ENCODE results near the gene DHX30.

DNA sequence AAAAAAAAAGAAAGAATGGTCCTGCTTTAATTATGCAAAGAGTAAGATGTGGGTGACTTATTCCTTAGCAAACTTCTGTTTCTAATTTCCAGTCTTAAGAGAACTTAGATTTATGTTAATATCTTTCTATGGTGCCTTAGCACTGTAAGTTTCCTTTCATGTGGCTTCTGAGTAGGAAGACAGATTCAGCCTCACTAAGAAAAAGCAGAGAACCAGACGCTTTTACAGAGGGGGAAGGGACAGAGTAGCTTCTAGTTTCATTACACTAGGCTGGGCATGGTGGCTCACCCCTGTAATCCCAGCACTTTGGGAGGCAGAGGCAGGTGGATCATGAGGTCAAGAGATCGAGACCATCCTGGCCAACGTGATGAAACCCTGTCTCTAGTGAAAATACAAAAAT lies 95.0 kb downstream of the DHX30 start:
- TF ChIP-seq KLF10 (CRISPR knock-in tag; IDR thresholded peaks at IDR 0.05) (no peak), NFE2 (IDR thresholded peaks at IDR 0.05; ENCODE audit: low read depth) (no peak), FOXA1 (IDR thresholded peaks at IDR 0.05; ENCODE audit: borderline replicate concordance) (no peak), U2AF2 (optimal IDR thresholded peaks at IDR 0.05; ENCODE audit: low read depth, low read length) (no peak), FOXK1 (CRISPR knock-in tag; IDR thresholded peaks at IDR 0.05; ENCODE audit: borderline replicate concordance) (no peak)
- TF ChIP-seq, protein P1, sequence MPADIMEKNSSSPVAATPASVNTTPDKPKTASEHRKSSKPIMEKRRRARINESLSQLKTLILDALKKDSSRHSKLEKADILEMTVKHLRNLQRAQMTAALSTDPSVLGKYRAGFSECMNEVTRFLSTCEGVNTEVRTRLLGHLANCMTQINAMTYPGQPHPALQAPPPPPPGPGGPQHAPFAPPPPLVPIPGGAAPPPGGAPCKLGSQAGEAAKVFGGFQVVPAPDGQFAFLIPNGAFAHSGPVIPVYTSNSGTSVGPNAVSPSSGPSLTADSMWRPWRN (IDR thresholded peaks at IDR 0.05; ENCODE audit: low read depth) = no peak
- TF ChIP-seq, protein P2, sequence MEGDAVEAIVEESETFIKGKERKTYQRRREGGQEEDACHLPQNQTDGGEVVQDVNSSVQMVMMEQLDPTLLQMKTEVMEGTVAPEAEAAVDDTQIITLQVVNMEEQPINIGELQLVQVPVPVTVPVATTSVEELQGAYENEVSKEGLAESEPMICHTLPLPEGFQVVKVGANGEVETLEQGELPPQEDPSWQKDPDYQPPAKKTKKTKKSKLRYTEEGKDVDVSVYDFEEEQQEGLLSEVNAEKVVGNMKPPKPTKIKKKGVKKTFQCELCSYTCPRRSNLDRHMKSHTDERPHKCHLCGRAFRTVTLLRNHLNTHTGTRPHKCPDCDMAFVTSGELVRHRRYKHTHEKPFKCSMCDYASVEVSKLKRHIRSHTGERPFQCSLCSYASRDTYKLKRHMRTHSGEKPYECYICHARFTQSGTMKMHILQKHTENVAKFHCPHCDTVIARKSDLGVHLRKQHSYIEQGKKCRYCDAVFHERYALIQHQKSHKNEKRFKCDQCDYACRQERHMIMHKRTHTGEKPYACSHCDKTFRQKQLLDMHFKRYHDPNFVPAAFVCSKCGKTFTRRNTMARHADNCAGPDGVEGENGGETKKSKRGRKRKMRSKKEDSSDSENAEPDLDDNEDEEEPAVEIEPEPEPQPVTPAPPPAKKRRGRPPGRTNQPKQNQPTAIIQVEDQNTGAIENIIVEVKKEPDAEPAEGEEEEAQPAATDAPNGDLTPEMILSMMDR (IDR thresholded peaks at IDR 0.05 in 2 of 3, conservative IDR thresholded peaks at IDR 0.05 in 1 of 3; ENCODE audit: insufficient read depth in 2 of 3, low read depth in 1 of 3, low read length in 3 of 3) = no peak
- TF ChIP-seq, protein P3, sequence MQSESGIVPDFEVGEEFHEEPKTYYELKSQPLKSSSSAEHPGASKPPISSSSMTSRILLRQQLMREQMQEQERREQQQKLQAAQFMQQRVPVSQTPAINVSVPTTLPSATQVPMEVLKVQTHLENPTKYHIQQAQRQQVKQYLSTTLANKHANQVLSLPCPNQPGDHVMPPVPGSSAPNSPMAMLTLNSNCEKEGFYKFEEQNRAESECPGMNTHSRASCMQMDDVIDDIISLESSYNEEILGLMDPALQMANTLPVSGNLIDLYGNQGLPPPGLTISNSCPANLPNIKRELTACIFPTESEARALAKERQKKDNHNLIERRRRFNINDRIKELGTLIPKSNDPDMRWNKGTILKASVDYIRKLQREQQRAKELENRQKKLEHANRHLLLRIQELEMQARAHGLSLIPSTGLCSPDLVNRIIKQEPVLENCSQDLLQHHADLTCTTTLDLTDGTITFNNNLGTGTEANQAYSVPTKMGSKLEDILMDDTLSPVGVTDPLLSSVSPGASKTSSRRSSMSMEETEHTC (IDR thresholded peaks at IDR 0.05) = no peak
- TF ChIP-seq, protein P4, sequence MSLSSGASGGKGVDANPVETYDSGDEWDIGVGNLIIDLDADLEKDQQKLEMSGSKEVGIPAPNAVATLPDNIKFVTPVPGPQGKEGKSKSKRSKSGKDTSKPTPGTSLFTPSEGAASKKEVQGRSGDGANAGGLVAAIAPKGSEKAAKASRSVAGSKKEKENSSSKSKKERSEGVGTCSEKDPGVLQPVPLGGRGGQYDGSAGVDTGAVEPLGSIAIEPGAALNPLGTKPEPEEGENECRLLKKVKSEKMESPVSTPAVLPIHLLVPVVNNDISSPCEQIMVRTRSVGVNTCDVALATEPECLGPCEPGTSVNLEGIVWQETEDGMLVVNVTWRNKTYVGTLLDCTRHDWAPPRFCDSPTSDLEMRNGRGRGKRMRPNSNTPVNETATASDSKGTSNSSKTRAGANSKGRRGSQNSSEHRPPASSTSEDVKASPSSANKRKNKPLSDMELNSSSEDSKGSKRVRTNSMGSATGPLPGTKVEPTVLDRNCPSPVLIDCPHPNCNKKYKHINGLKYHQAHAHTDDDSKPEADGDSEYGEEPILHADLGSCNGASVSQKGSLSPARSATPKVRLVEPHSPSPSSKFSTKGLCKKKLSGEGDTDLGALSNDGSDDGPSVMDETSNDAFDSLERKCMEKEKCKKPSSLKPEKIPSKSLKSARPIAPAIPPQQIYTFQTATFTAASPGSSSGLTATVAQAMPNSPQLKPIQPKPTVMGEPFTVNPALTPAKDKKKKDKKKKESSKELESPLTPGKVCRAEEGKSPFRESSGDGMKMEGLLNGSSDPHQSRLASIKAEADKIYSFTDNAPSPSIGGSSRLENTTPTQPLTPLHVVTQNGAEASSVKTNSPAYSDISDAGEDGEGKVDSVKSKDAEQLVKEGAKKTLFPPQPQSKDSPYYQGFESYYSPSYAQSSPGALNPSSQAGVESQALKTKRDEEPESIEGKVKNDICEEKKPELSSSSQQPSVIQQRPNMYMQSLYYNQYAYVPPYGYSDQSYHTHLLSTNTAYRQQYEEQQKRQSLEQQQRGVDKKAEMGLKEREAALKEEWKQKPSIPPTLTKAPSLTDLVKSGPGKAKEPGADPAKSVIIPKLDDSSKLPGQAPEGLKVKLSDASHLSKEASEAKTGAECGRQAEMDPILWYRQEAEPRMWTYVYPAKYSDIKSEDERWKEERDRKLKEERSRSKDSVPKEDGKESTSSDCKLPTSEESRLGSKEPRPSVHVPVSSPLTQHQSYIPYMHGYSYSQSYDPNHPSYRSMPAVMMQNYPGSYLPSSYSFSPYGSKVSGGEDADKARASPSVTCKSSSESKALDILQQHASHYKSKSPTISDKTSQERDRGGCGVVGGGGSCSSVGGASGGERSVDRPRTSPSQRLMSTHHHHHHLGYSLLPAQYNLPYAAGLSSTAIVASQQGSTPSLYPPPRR (CRISPR knock-in tag; IDR thresholded peaks at IDR 0.05; ENCODE audit: borderline replicate concordance) = no peak
